Stimulated activated CD8-positive, alpha-beta memory T cell treated with anti-CD3 and anti-CD28 coated beads, Interleukin-7, amount 100 ng/mL, for 1 hour (primary cell): ENCODE data around the gene CHN1.

Experiments
- DNase-seq, 2 donors: peaks; one replicate each; pipeline ENCODE4 v3.0.0-alpha.2; 2020; ENCODE audit warnings: low read depth in 2 of 2

Gene CHN1

GRCh38 chr2:174827371-174828369 is 177.5 kb downstream of the CHN1 start:
- DNase-seq = no peak

GRCh38 chr2:174826051-174826450 is 179.1 kb downstream of the CHN1 start:
- no peak for DNase-seq

- no peak for DNase-seq
Measured at GRCh38 chr2:174824068-174824467, 181.1 kb downstream of the CHN1 start.

- no peak for DNase-seq
Measured at GRCh38 chr2:174821628-174822027, 183.6 kb downstream of the CHN1 start.

- DNase-seq = no peak
Measured at GRCh38 chr2:174820361-174820760, 184.8 kb downstream of the CHN1 start.

- no peak for DNase-seq
Measured at GRCh38 chr2:174815526-174815925, 189.7 kb downstream of the CHN1 start.

- DNase-seq = no peak
Measured at GRCh38 chr2:174812037-174812436, 193.1 kb downstream of the CHN1 start.

GRCh38 chr2:174807931-174808330 is 197.2 kb downstream of the CHN1 start:
- no peak for DNase-seq

GRCh38 chr2:174805803-174806202 is 199.4 kb downstream of the CHN1 start:
- DNase-seq = no peak

- no peak for DNase-seq
Measured at GRCh38 chr2:174802459-174802858, 202.7 kb downstream of the CHN1 start.

- no peak for DNase-seq
Measured at GRCh38 chr2:174800436-174801205, 204.6 kb downstream of the CHN1 start.

- no peak for DNase-seq
Measured at GRCh38 chr2:174798801-174799200, 206.4 kb downstream of the CHN1 start.

GRCh38 chr2:174797781-174798276 is 207.4 kb downstream of the CHN1 start:
- DNase-seq = no peak

GRCh38 chr2:174796319-174796771 is 208.8 kb downstream of the CHN1 start:
- no peak for DNase-seq

- no peak for DNase-seq
Measured at GRCh38 chr2:174794851-174795374, 210.3 kb downstream of the CHN1 start.

- no peak for DNase-seq
Measured at GRCh38 chr2:174792309-174793025, 212.7 kb downstream of the CHN1 start.

- DNase-seq = no peak
Measured at GRCh38 chr2:174791746-174792280, 213.4 kb downstream of the CHN1 start.

- DNase-seq = no peak
Measured at GRCh38 chr2:174791020-174791419, 214.2 kb downstream of the CHN1 start.

GRCh38 chr2:174789001-174789400 is 216.2 kb downstream of the CHN1 start:
- DNase-seq = no peak

- no peak for DNase-seq
Measured at GRCh38 chr2:174788291-174788929, 216.8 kb downstream of the CHN1 start.
